Skeletal muscle satellite cell (primary cell): ENCODE data around the gene SLC5A1. TPM values are rescaled to one million over a fixed set of nuclear protein-coding genes. Genes with fewer than 3 reads are reported as not detected.

Experiments
- H3K27me3 ChIP-seq: 2 replicates; pipeline ENCODE4 v1.7.0; 2013; ENCODE audit warnings: low read length; ENCODE audit not compliant: control insufficient read depth, insufficient read depth
- H3K36me3 ChIP-seq: 2 replicates; pipeline ENCODE4 v1.7.0; 2013; ENCODE audit warnings: mild to moderate bottlenecking, control low read depth, low read length; ENCODE audit not compliant: insufficient read depth
- H3K4me1 ChIP-seq: 2 replicates; pipeline ENCODE4 v1.7.0; 2013; ENCODE audit warnings: low read length; ENCODE audit not compliant: control insufficient read depth, insufficient read depth
- H3K4me2 ChIP-seq: 2 replicates; pipeline ENCODE4 v1.7.0; 2013; ENCODE audit warnings: mild to moderate bottlenecking, low read length
- H3K4me3 ChIP-seq: 2 replicates; pipeline ENCODE4 v1.7.0; 2013; ENCODE audit warnings: low read length
- H3K9ac ChIP-seq: 2 replicates; pipeline ENCODE4 v1.7.0; 2013; ENCODE audit warnings: mild to moderate bottlenecking, low read depth, low read length, moderate library complexity
- H3K9me3 ChIP-seq: replicated peaks from 2 replicates; pipeline ENCODE4 v1.7.0; 2013; ENCODE audit warnings: mild to moderate bottlenecking, control low read depth, low read length
- total RNA-seq: library from RNA; depleted of rRNA; stranded (reverse); fragments of >200 nt; gene quantifications from 2 replicates; pipeline ENCODE4 v1.2.3, GENCODE V29; 2012; rRNA removed

Gene SLC5A1
- not detected in 2 replicates for total RNA-seq

- H3K27me3 ChIP-seq = peaks cover 75% of the 10 kb centered on the region
- no peak within 1 kb of the TSS for H3K9ac ChIP-seq
- H3K4me1 ChIP-seq = no peaks in the 10 kb centered on the region
- no peaks in the 10 kb centered on the region for H3K9me3 ChIP-seq
- no peaks in the 10 kb centered on the region for H3K36me3 ChIP-seq
- no peak within 1 kb of the TSS for H3K4me3 ChIP-seq
- H3K4me2 ChIP-seq = no peak within 1 kb of the TSS
Measured at GRCh38 chr22:32042924-32043323, at the start of gene SLC5A1. Gene SLC5A1 (plus strand): TSS chr22:32043261. CDS start chr22:32043282, 21 bp downstream.

- no peaks in the 10 kb centered on the region for H3K36me3 ChIP-seq
- H3K4me3 ChIP-seq = no peak overlapping the region
- H3K4me2 ChIP-seq = no peak overlapping the region
- H3K9ac ChIP-seq = no peak overlapping the region
- peaks cover 29% of the 10 kb centered on the region for H3K27me3 ChIP-seq
- H3K9me3 ChIP-seq = no peaks in the 10 kb centered on the region
- H3K4me1 ChIP-seq = no peaks in the 10 kb centered on the region
Measured at GRCh38 chr22:31995046-31995445, 48.0 kb upstream of the SLC5A1 start.

- Histone ChIP-seq H3K4me2 (no peak overlapping the region), H3K4me3 (no peak overlapping the region), H3K9ac (no peak overlapping the region), H3K36me3 (no peaks in the 10 kb centered on the region), H3K9me3 (no peaks in the 10 kb centered on the region), H3K4me1 (no peaks in the 10 kb centered on the region), H3K27me3 (peaks cover 26% of the 10 kb centered on the region)
Measured at GRCh38 chr22:31995807-31996206, 47.3 kb upstream of the SLC5A1 start.

- H3K36me3 ChIP-seq = no peaks in the 10 kb centered on the region
Measured at GRCh38 chr22:31998784-31999385, 44.2 kb upstream of the SLC5A1 start.

GRCh38 chr22:32000181-32000580 lies 42.9 kb upstream of the SLC5A1 start:
- Histone ChIP-seq H3K9me3 (no peaks in the 10 kb centered on the region), H3K36me3 (no peaks in the 10 kb centered on the region), H3K4me3 (no peak overlapping the region), H3K9ac (no peak overlapping the region), H3K4me1 (no peaks in the 10 kb centered on the region), H3K4me2 (no peak overlapping the region), H3K27me3 (peaks cover 5% of the 10 kb centered on the region)

More at GRCh38 chr22:31998784-31999385, 44.2 kb upstream of the SLC5A1 start:
- Histone ChIP-seq H3K9ac (no peak overlapping the region), H3K4me2 (no peak overlapping the region), H3K9me3 (no peaks in the 10 kb centered on the region), H3K27me3 (peaks cover 14% of the 10 kb centered on the region), H3K4me1 (no peaks in the 10 kb centered on the region), H3K4me3 (no peak overlapping the region)

- H3K9ac ChIP-seq = no peak overlapping the region
- H3K4me2 ChIP-seq = no peak overlapping the region
- no peak overlapping the region for H3K4me3 ChIP-seq
- no peaks in the 10 kb centered on the region for H3K4me1 ChIP-seq
- peaks cover 17% of the 10 kb centered on the region for H3K27me3 ChIP-seq
- H3K9me3 ChIP-seq = no peaks in the 10 kb centered on the region
- no peaks in the 10 kb centered on the region for H3K36me3 ChIP-seq
Measured at GRCh38 chr22:32005453-32005852, 37.6 kb upstream of the SLC5A1 start.

GRCh38 chr22:32013200-32013599 lies 29.9 kb upstream of the SLC5A1 start:
- Histone ChIP-seq H3K36me3 (no peaks in the 10 kb centered on the region), H3K9me3 (no peaks in the 10 kb centered on the region), H3K27me3 (peaks cover 13% of the 10 kb centered on the region), H3K4me1 (no peaks in the 10 kb centered on the region), H3K4me3 (no peak overlapping the region), H3K9ac (no peak overlapping the region), H3K4me2 (no peak overlapping the region)

- H3K36me3 ChIP-seq = no peaks in the 10 kb centered on the region
- no peak overlapping the region for H3K4me3 ChIP-seq
- no peak overlapping the region for H3K9ac ChIP-seq
- peaks cover 10% of the 10 kb centered on the region for H3K27me3 ChIP-seq
- peaks cover 9% of the 10 kb centered on the region for H3K4me1 ChIP-seq
- no peaks in the 10 kb centered on the region for H3K9me3 ChIP-seq
- no peak overlapping the region for H3K4me2 ChIP-seq
Measured at GRCh38 chr22:32016081-32016480, 27.0 kb upstream of the SLC5A1 start.

GRCh38 chr22:32018056-32018455 lies 25.0 kb upstream of the SLC5A1 start:
- Histone ChIP-seq H3K4me2 (no peak overlapping the region), H3K27me3 (peaks cover 10% of the 10 kb centered on the region), H3K4me1 (peaks cover 9% of the 10 kb centered on the region), H3K9me3 (no peaks in the 10 kb centered on the region), H3K9ac (no peak overlapping the region), H3K4me3 (no peak overlapping the region), H3K36me3 (no peaks in the 10 kb centered on the region)

GRCh38 chr22:32020117-32020516 lies 22.9 kb upstream of the SLC5A1 start:
- Histone ChIP-seq H3K9ac (no peak overlapping the region), H3K27me3 (peaks cover 10% of the 10 kb centered on the region), H3K4me3 (no peak overlapping the region), H3K4me2 (no peak overlapping the region), H3K36me3 (no peaks in the 10 kb centered on the region), H3K9me3 (no peaks in the 10 kb centered on the region), H3K4me1 (peaks cover 9% of the 10 kb centered on the region)

GRCh38 chr22:32021716-32022115 lies 21.3 kb upstream of the SLC5A1 start:
- H3K27me3 ChIP-seq = peaks cover 6% of the 10 kb centered on the region
- no peak overlapping the region for H3K9ac ChIP-seq

GRCh38 chr22:32023251-32023827 lies 19.7 kb upstream of the SLC5A1 start:
- H3K4me1 ChIP-seq = peaks cover 9% of the 10 kb centered on the region

More at GRCh38 chr22:32021716-32022115, 21.3 kb upstream of the SLC5A1 start:
- no peak overlapping the region for H3K4me3 ChIP-seq
- peaks cover 9% of the 10 kb centered on the region for H3K4me1 ChIP-seq
- no peaks in the 10 kb centered on the region for H3K9me3 ChIP-seq
- H3K36me3 ChIP-seq = no peaks in the 10 kb centered on the region
- no peak overlapping the region for H3K4me2 ChIP-seq

More at GRCh38 chr22:32023251-32023827, 19.7 kb upstream of the SLC5A1 start:
- H3K36me3 ChIP-seq = no peaks in the 10 kb centered on the region
- H3K4me2 ChIP-seq = no peak overlapping the region
- H3K4me3 ChIP-seq = no peak overlapping the region
- no peak overlapping the region for H3K9ac ChIP-seq
- no peaks in the 10 kb centered on the region for H3K9me3 ChIP-seq
- no peaks in the 10 kb centered on the region for H3K27me3 ChIP-seq
